ENCODE data around the gene SESN2.

SESN2 gene

GRCh38 chr1:28264897-28265296 lies 5.6 kb downstream of the SESN2 start:
- H3K4me3 ChIP-seq (IDR thresholded peaks at IDR 0.05; ENCODE audit: insufficient read depth, low read depth, low read length), result no peak overlapping the region
- no peak for TF ChIP-seq CTCF (conservative IDR thresholded peaks at IDR 0.05; ENCODE audit: low read depth, low read length)
- no peak overlapping the region for H2AFZ ChIP-seq (ENCODE audit: low read depth)
- no peak overlapping the region for H3K27ac ChIP-seq
- H3K4me1 ChIP-seq (ENCODE audit: low read depth, poor library complexity, severe bottlenecking), result peaks cover 50% of the 10 kb centered on the region
- no peak overlapping the region for H3K4me2 ChIP-seq
- H3K27me3 ChIP-seq (ENCODE audit: insufficient read depth, low read depth), result no peaks in the 10 kb centered on the region
- no peak overlapping the region for H3K9ac ChIP-seq
- H4K20me1 ChIP-seq (ENCODE audit: insufficient read depth), result no peaks in the 10 kb centered on the region
- H3K36me3 ChIP-seq (ENCODE audit: insufficient read depth), result no peaks in the 10 kb centered on the region
- H3K79me2 ChIP-seq (ENCODE audit: insufficient read depth, low read depth), result peaks cover 76% of the 10 kb centered on the region

- no peak overlapping the region for H2AFZ ChIP-seq (ENCODE audit: low read depth)
These were observed 6.3 kb downstream of the SESN2 start for GRCh38 chr1:28265577-28265976.

GRCh38 chr1:28266920-28267322 lies 7.6 kb downstream of the SESN2 start:
- Histone ChIP-seq H3K4me2 (no peak overlapping the region), H3K9ac (no peak overlapping the region)

More at GRCh38 chr1:28265577-28265976, 6.3 kb downstream of the SESN2 start:
- H3K9ac ChIP-seq, result no peak overlapping the region
- peaks cover 70% of the 10 kb centered on the region for H3K79me2 ChIP-seq (ENCODE audit: insufficient read depth, low read depth)
- H3K4me3 ChIP-seq (IDR thresholded peaks at IDR 0.05; ENCODE audit: insufficient read depth, low read depth, low read length), result no peak overlapping the region
- no peaks in the 10 kb centered on the region for H3K36me3 ChIP-seq (ENCODE audit: insufficient read depth)
- no peak for TF ChIP-seq CTCF (conservative IDR thresholded peaks at IDR 0.05; ENCODE audit: low read depth, low read length)
- no peaks in the 10 kb centered on the region for H4K20me1 ChIP-seq (ENCODE audit: insufficient read depth)
- H3K27me3 ChIP-seq (ENCODE audit: insufficient read depth, low read depth), result no peaks in the 10 kb centered on the region
- H3K4me2 ChIP-seq, result no peak overlapping the region
- H3K4me1 ChIP-seq (ENCODE audit: low read depth, poor library complexity, severe bottlenecking), result peaks cover 50% of the 10 kb centered on the region
- no peak overlapping the region for H3K27ac ChIP-seq

GRCh38 chr1:28267633-28268032 lies 8.3 kb downstream of the SESN2 start:
- H3K27ac ChIP-seq, result no peak overlapping the region
- H3K4me3 ChIP-seq (IDR thresholded peaks at IDR 0.05; ENCODE audit: insufficient read depth, low read depth, low read length), result no peak overlapping the region
- TF ChIP-seq CTCF (conservative IDR thresholded peaks at IDR 0.05; ENCODE audit: low read depth, low read length), result no peak
- no peak overlapping the region for H3K9ac ChIP-seq
- H3K79me2 ChIP-seq (ENCODE audit: insufficient read depth, low read depth), result peaks cover 50% of the 10 kb centered on the region
- no peaks in the 10 kb centered on the region for H4K20me1 ChIP-seq (ENCODE audit: insufficient read depth)
- H3K4me1 ChIP-seq (ENCODE audit: low read depth, poor library complexity, severe bottlenecking), result peaks cover 35% of the 10 kb centered on the region
- H2AFZ ChIP-seq (ENCODE audit: low read depth), result no peak overlapping the region
- H3K27me3 ChIP-seq (ENCODE audit: insufficient read depth, low read depth), result no peaks in the 10 kb centered on the region
- no peak overlapping the region for H3K4me2 ChIP-seq
- H3K36me3 ChIP-seq (ENCODE audit: insufficient read depth), result no peaks in the 10 kb centered on the region

More at GRCh38 chr1:28266920-28267322, 7.6 kb downstream of the SESN2 start:
- Histone ChIP-seq H2AFZ (ENCODE audit: low read depth) (no peak overlapping the region), H3K27me3 (ENCODE audit: insufficient read depth, low read depth) (no peaks in the 10 kb centered on the region), H3K4me3 (IDR thresholded peaks at IDR 0.05; ENCODE audit: insufficient read depth, low read depth, low read length) (no peak overlapping the region), H4K20me1 (ENCODE audit: insufficient read depth) (no peaks in the 10 kb centered on the region), H3K4me1 (ENCODE audit: low read depth, poor library complexity, severe bottlenecking) (peaks cover 39% of the 10 kb centered on the region), H3K27ac (no peak overlapping the region), H3K79me2 (ENCODE audit: insufficient read depth, low read depth) (peaks cover 57% of the 10 kb centered on the region), H3K36me3 (ENCODE audit: insufficient read depth) (no peaks in the 10 kb centered on the region)
- no peak for TF ChIP-seq CTCF (conservative IDR thresholded peaks at IDR 0.05; ENCODE audit: low read depth, low read length)

Measured in KMS-11 (cell line).